ENCODE data around the gene KCTD10. TPM values are rescaled to one million over a fixed set of nuclear protein-coding genes. Genes with fewer than 3 reads are reported as not detected.

KCTD10 gene
- total and polyA plus RNA-seq, 4 donors, result 4.2 to 20.1 (median 9.9) TPM

- Histone ChIP-seq H3K9ac (ENCODE audit: low read depth in 1 of 2, low read length in 2 of 2) (no peak overlapping the region), H3K4me1 (ENCODE audit: control insufficient read depth in 4 of 4, insufficient read depth in 4 of 4, low read length in 3 of 4) (no peaks in the 10 kb centered on the region), H3K27me3 (ENCODE audit: control insufficient read depth in 4 of 4, insufficient read depth in 4 of 4, low read length in 3 of 4) (no peaks in the 10 kb centered on the region), H3K36me3 (ENCODE audit: control insufficient read depth in 4 of 4, insufficient read depth in 3 of 4, low read depth in 1 of 4, low read length in 3 of 4) (peaks cover 4 to 76% (median 42%) of the 10 kb centered on the region in 4 donors), H3K9me3 (ENCODE audit: control insufficient read depth in 4 of 4, low read length in 3 of 4) (no peaks in the 10 kb centered on the region), H3K27ac (ENCODE audit: low read depth in 1 of 2, low read length in 2 of 2) (no peak overlapping the region), H3K4me3 (ENCODE audit: low read depth in 1 of 3, low read length in 3 of 3) (no peak overlapping the region)
- 84% methylated on average over 10 of the region's 10 CpGs for WGBS
- DNase-seq (ENCODE audit: low spot score), result no peak
- TF ChIP-seq, protein P1, sequence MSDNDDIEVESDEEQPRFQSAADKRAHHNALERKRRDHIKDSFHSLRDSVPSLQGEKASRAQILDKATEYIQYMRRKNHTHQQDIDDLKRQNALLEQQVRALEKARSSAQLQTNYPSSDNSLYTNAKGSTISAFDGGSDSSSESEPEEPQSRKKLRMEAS (IDR thresholded peaks at IDR 0.05), result no peak
- no peak for TF ChIP-seq HNF4A (conservative IDR thresholded peaks at IDR 0.05)
- TF ChIP-seq, protein P2, sequence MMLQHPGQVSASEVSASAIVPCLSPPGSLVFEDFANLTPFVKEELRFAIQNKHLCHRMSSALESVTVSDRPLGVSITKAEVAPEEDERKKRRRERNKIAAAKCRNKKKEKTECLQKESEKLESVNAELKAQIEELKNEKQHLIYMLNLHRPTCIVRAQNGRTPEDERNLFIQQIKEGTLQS (IDR thresholded peaks at IDR 0.05), result no peak
- TF ChIP-seq YY1 (IDR thresholded peaks at IDR 0.05), result no peak
- TF ChIP-seq EGR1 (IDR thresholded peaks at IDR 0.05; ENCODE audit: low read depth in 2 of 2), result no peak
- TF ChIP-seq RAD21 (IDR thresholded peaks at IDR 0.05), result no peak
- TF ChIP-seq GABPA (IDR thresholded peaks at IDR 0.05 in 1 of 2, conservative IDR thresholded peaks at IDR 0.05 in 1 of 2), result no peak
- no peak for TF ChIP-seq REST (IDR thresholded peaks at IDR 0.05)
- TF ChIP-seq NR2F2 (IDR thresholded peaks at IDR 0.05), result no peak
- TF ChIP-seq FOXA2 (IDR thresholded peaks at IDR 0.05), result no peak
- no peak for TF ChIP-seq SP1 (IDR thresholded peaks at IDR 0.05)
- no peak for TF ChIP-seq HNF4G (IDR thresholded peaks at IDR 0.05)
- TF ChIP-seq TAF1 (conservative IDR thresholded peaks at IDR 0.05), result no peak
- no peak for TF ChIP-seq RXRA (IDR thresholded peaks at IDR 0.05)
- no peak for TF ChIP-seq FOXA1 (IDR thresholded peaks at IDR 0.05)
- TF ChIP-seq JUND (IDR thresholded peaks at IDR 0.05), result no peak
- TF ChIP-seq CTCF (IDR thresholded peaks at IDR 0.05; ENCODE audit: low read depth, low read length, missing input control), result no peak
- no peak for TF ChIP-seq ZBTB33 (IDR thresholded peaks at IDR 0.05)
These were observed 46.0 kb upstream of the KCTD10 start for GRCh38 chr12:109523071-109523470.
